HTERT RPE-1 (cell line): ENCODE data around the gene CARHSP1.
"Not testable (repeated sequence)": the region's sequence is repeated elsewhere in the genome, so short reads cannot be mapped to it uniquely, and the experiment has no call there.

Experiments
- in situ Hi-C: fragments of 300-500 bp; cut with MboI; formaldehyde crosslinking; loops from 4 replicates; pipeline ENCODE4 v1.14.3; 2020; ENCODE audit warnings: low sequenced_read_pairs

CARHSP1 gene

DNA sequence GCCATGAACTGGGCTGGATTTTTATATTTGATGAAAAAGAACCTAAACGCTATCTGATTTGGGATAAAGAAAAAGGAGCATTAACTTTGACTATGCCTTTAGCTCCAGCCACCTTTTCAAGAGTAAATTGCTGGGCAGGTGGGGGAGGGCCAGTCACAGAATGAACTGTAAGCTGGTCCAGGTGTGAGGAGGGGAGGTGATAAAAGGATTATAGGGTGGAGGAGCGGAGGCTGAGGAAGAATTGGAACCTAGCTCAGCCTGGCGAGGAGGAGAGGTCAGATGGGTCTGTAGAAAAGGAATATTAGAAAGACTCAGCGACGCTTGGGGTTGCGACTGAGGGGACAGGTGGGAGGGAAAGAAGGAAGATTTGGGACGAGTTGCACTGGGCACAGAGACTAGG is 32.0 kb downstream of the CARHSP1 start:
- in situ Hi-C loops: not testable (repeated sequence)

DNA sequence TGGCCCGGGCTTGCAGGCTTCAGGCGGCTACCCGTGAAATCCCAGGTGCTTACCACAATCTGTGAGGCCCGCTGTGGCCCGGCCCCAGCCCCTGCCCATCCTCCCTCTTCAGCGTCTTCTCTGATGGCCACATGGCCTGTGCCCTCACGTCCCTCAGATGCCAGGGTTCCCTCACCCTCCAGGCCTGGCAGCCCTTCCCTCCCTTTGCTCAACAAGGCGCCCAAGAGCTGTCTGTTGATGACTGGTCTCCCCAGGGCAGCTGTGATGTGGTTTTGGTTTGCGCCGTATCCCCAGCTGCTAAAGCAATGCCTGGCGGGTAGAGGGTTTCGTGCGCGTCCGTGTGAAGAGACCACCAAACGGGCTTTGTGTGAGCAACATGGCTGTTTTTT is 36.1 kb downstream of the CARHSP1 start:
- in situ Hi-C loops: no loop called here

DNA sequence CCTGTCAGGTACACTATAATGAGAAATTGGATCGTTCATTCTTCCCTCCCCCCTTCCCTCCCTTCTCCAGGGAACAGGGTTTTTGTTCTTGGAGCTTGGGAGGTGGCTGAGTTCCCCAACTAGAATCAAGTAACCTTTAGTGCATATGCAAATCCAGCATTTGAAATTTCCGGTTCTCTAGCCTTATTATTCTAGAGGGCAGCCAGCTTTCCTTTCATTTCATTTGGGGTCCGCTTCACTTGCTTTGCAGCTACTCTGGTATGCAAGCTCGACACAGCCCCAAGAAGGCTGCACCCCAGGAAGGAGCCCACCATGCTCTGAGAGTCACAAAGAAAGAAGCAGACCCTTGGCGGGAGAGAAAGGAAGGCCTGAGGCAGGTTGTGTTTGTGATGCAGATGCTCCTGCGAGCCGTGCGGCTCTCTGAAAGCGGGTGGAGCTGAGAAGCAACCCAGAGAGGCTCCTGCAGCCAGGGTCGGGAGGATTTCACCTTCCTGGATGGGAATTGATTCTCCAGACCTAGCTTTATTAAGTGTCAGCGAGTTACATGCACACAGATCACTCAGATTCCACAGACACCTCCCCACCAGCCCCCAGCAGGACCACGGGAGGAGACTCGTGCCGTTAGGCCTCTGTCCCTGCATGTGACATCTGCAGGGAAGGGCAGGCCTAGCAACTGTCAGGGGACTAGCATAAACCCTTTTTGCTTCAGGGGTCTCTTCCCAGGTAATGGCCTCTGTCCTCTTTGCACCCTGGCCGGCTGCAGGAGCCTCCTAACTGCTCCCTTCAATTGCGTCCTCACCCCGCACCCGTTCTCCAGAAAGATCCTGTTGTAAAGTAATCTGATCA is 36.7 kb downstream of the CARHSP1 start:
- in situ Hi-C loops: no loop called here

DNA sequence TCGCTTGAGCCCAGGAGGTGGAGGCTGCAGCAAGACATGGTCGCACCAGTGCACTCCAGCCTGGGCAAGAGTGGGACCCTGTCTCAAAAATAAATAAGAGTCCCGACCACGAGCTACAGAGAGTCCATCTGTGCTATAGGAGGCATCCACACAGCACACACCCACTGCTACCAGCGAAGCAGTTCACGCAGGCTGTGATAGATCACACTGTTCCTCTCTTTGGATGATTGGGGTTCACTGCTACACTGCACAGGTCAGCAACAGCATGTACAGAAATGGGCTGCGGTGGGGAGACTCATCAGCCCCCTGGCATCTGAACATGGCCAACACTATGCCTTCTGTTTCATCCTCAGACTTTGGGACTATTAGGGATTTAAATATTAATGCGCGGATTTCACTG is 37.4 kb downstream of the CARHSP1 start:
- in situ Hi-C loops: no loop called here

DNA sequence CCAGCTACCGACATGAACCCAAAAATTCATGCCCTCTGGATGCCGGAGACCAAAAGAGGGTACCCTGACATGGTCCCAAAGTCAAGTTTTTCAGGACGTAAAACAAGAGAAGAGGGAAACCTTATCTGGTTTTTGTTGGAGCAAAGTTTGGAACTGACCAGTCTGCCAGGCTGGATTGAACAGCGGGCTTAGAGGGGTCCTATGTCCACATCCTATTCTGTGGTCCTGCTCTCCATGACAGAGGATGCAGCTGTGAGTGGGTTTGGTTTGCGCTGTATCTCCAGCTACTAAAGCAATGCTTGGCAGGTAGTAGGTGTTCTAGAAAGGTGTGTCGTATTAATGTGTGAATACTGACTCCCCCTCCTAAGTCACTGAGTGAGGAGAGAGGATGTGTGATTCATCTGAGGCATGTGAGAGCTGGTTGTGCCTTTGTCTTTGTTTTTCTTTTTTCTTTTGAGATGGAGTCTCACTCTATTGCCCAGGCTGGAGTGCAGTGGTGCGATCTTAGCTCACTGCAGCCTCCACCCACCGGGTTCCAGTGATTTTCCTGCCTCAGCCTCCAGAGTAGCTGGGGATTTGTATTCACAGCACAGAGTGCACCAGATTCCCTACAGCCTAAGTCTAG is 40.2 kb downstream of the CARHSP1 start:
- in situ Hi-C loops: no loop called here

DNA sequence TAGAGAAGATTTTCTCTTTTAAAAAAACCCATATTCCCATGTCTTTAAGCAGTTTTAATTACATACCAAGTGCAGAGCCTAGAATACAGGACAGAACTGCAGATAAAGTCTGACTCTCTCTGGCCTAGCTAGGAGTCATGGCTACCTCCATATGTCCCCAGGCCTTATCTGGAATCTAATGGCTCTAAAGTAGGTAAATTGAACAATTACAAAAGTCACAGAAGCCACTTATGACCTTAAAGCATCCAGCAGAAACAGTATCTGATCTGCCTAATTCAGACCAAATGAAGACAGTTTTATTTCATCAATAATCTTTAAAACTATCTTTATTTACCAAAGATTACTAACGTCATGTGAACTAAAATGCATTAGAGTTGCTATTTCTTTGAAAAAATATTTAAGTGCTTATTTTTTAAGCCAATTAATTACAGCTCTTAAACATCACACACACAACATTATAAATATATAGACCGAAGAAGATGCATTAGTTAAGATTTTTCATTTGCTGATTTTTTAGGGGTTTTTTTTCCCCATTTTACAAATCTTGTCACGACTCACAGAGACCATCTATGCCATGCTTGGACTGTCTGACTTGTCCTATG is 42.4 kb downstream of the CARHSP1 start:
- in situ Hi-C loops: no loop called here

DNA sequence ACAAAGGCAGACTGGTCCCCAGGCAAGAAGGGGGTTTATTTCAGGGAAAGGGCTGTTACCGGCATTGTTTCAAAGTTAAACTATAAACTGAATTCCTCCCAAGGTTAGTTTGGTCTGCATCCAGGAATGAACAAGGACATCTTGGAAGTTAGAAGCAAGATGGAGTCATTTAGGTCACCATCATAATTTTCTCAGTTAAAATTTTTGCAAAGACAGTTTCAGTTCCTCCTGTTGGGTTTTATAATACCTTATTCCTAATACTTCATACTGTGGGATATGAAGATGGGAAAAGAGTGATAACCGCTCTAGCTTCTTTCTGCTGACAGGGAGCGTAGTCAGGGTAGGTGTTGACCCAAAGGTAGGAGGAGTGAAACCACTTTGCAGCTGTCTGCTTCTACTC is 46.4 kb downstream of the CARHSP1 start:
- in situ Hi-C loops: no loop called here

DNA sequence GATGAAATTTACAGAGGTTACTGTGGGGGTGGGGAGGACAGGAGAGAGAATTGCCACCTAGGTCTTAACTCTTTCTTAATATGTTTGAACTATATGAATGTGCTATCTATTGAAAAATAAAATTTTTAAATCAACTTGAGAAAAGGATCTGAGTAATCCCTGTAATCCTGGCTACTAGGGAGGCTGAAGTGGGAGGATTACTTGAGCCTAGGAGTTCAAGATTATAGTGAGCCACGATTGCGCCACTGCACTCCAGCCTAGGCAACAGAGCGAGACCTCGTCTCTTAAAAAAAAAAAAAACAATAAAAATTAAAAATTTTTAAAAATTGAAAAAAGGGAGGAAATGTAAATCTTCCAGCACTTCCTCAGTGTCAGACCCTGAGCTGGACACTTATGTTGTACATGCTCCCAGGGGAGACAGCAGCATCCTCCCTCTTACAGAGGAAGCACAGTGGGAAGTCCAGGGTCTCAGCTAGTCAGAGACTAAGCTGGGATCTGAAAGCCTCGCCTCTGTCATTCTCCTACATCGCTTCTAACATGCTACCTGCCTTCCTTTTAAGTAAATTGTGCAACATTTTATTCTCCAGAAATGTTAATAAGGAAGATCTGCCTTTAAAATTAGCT is 49.3 kb downstream of the CARHSP1 start:
- in situ Hi-C loops: no loop called here

DNA sequence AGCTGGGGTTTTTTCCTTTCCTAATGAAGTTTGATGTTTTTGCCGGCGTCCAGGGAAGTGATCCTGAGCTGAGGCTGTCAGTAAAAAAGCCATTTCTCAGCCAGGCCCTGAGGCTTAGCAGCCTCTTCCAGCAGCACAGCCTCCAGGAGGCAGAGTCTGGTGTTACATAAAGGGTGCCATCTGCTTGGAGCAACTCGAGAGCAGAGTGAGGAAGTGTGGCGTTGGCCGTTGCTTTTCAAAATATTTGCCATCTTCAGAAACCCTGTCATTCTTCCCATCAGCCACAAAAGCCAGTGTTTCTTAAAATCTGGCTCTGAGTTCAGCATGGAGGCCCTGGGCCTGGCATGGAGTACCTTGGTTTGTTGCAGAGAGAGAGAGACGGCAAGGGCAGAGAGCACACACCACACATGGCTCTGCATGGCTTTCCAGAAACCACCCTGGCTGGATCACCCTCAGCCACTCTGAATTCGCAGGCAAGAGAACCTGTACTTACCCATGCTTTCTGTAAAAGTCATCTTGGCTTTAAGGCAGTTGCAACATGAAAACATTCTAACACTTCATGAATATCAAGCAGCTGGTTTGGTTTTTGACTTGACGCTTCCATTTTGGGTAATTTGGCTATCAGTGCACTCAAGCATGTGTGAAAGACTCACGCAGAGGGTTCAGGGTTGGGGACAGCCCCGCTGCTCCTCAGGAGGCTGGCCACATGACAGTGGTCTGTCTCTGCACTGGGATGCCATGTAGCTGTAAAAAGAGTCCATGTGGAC is 50.1 kb downstream of the CARHSP1 start:
- in situ Hi-C loops: no loop called here

DNA sequence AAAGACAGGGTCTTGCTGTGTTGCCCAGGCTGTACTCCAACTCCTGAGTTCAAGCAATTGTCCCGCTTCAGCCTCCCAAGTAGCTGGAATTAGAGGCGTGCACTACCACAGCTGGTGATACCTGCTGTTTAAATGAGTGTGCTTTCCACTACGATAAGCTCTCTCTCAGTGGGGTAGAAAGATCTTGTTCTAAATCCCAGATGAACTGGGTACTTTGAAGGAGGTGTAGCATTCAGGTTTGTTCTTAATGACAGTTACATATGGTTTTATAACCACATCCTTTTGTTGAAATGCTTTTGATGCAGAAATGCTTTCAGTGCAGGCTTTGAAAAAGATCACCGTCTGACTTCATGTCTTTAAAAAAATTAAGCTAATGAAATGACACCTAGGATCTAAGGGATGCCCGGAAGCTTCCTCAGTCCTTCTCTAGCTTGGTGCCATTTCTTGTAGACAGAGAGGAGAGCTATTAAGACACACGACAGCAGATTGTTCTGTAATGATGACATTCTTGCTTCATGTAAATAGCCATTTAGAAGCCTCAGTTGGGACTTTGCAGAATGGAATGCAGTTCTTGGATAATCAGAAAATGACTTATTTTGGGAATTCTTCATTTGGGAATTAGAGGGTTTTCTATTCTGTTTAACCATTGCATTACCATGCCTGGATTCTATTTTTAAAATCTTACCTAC is 51.7 kb downstream of the CARHSP1 start:
- in situ Hi-C loops: no loop called here

DNA sequence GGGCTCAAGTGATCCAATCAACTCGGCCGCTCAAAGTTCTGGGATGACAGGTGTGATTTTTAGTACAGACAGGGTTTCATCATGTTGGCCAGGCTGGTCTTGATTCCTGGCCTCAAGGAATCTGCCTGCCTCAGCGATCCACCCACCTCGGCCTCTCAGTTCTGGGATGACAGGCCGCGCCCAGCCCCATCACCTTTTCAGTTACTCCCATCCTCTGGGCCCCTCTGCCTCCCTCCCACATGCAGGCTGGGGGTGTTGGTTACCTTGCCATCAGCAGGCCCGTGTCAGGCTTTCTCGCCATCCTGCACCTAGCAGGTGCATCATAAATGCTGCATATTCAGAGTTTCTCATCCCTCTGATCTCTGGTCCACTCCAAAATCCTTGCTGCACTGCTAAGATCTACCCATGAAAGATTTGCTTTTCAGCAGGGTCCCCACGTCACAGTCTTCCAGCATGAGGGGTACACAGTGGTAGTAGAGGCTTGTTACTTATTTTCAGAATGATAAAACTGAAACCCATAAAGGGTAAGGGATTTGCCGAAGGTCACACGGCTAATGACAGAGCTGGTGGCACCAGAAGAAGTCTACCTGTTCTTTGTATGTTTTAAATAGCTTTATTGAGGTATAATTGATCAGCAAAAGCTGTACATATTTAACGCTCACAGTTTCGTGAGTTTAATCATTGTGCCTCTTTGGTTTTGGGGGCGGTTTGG is 54.6 kb downstream of the CARHSP1 start:
- in situ Hi-C loops: no loop called here

DNA sequence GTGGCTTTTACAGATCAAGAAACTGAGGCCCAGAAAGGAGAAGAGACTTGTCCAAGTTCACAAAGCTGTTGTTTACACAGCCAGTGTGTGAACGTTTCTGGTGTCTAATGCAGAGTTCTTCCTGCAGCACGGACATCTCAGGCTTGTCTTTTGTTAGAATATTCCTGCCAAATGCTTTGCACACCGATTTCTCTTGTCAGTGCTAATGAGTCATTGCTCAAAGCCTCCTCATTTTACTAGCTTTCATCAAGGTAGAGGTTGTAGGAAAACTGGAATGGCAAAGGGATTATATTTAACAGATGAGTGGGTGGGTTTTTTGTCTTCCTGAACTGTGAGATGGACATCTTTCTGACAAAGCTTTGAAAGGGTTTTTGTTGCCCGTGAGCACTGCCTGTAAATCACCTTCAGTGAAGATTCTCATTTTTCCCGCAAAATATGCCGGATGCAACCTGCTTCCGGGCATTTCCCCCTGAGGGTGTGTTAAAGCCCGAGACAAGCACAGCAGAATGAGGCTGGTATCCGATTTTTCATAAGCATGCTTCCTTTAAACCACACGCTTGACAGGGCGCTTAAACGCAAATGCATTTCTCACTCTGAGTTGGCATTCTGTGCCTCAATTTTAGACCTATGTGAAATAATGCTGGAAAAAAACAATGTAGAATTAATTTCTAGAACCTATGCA is 56.5 kb downstream of the CARHSP1 start:
- in situ Hi-C loops: no loop called here

DNA sequence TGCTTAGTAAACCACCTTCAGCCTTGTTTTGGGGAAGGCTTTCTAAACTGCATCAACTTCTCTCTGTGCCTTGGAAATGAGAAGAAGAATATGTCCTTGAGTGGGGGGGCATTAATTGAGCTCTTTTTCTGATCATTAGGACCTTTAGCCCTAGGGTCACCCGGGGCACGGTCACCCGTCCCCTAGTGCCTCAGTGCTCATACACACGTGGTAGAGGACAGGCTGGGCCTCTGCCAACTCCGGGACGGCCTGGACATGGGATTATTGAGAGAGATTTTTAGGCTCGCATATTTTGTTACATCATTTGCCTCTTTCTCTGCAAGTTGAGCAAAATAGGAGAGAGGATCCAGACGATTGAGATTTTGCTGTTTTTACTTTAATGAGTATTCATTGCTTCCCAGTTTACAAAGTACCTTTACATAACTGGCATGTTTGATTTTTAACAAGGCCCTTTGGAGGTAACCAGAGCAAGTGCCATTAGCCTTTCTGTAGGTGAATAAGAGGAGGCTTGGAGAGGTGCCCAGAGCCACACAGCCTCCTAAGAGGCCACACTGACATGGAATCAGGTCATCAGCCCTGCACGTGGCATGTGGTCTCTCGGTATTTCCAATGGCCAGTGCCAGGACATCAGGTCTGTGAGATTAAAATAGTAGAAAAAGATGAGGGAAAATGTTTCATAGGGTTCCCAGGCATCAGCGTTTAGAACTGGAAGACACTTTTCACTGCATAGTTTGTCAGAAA is 60.0 kb downstream of the CARHSP1 start:
- in situ Hi-C loops: no loop called here

DNA sequence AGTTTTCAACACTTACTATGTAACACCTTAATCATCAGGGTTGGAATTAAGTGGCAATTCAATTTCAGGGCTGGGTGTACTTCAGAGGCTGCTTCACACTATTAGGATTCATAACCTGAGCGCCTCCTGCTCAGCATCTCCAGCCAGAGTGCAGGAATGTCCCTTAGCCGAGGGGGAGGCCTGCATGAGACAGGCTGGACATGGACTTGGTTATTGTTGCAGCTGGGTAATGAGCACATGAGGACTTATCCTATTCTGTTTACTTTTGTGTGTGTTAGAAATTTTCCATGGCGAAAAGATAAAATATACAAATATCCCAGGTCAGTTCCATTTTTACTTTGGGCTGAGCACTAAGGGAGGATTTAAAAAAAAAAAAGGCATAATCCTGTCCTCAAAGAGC is 60.8 kb downstream of the CARHSP1 start:
- in situ Hi-C loops: no loop called here

DNA sequence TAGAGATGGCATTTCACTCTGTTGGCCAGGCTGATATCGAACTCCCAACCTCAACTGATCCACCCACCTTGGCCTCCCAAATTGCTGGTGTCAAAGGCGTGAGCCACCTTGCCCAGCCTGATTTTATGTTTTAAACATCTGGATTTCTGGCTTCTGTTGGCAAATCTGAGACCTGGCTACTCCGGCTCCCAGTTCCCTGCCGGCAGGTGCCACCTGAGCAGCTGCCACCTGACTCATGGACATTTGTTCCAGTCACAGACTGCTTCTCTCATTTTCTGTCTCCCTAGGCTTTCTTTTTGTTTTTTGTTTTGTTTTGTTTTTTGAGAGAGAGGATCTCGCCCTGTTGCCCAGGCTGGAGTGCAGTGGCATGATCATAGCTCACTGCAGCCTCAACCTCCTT is 61.6 kb downstream of the CARHSP1 start:
- in situ Hi-C loops: no loop called here

DNA sequence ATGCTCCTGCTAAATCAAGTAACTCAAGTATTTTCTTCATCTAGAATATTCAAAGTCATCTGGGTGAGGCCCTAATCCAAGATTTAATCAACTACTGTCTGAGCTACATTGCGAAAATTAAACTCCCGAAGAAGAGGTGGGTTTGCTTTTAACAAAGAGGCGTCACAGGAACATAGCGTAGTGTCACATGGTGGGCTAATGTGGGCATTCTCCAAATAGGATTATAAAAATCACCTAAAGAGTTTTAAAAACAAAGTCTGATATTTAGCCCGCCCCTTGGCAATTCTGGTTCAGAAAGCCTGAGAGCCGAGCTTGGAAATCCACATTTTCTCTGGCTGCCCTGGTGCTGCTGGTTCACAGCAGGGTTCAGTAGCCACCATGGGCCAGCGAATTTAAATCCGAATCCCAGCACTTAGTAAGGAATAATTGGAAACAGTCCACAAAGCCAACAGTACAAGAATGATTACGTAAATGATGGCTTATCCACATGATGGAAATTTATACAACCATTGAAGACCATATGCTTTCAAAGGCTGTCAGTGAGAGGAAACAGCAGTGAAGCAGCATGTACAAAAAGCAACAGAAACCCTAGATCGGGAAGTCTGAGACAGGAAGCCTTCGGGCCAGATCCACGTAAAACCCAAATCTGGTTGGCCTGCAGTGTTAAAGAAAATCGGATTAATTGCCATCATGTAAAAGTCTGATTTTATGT is 62.4 kb downstream of the CARHSP1 start:
- in situ Hi-C loops: no loop called here

DNA sequence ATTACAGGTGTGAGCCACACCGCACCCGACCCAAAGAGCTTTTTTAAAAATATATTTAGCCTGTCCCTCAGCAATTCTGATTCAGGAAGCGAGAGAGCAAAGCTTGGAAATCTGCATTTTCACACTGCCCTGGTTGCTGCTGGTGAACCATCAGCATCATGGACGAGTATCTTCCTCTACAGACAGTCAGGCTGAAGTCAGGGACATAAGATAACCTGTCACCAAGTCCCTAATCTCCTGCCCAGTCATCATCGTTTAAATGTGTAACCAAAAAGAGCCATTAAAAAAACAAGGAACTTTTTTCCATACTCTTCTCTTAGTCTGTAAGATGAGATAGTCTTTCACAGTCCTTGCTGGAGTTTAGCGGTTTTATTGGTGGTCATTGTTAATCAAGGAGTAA is 64.5 kb downstream of the CARHSP1 start:
- in situ Hi-C loops: no loop called here

DNA sequence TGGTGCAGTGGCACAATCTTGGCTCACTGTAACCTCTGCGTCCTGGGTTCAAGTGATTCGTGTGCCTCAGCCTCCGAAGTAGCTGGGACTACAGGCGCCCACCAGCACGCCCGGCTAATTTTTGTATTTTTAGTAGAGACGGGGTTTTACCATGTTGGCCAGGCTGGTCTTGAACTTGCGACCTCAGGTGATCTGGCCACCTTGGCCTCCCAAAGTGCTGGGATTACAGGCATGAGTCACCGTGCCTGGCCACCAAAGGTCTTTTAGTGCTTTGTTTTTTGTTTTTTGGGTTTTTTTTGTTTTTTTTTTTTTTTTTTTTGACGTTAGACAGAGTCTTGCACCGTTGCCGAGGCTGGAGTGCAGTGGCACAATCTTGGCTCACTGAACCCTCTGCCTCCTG is 65.1 kb downstream of the CARHSP1 start:
- in situ Hi-C loops: not testable (repeated sequence)
